H1 (cell line): ENCODE data around the gene HELT.

Experiments
- ATF2 ChIP-seq: IDR thresholded peaks from 2 replicates; pipeline ENCODE4 v1.6.1; 2012; ENCODE audit warnings: low read length, inconsistent platforms
- CTBP2 ChIP-seq: IDR thresholded peaks from 2 replicates; pipeline ENCODE4 v1.7.0; 2011; ENCODE audit warnings: borderline replicate concordance, mild to moderate bottlenecking, moderate library complexity, mixed read lengths, low read length; ENCODE audit not compliant: insufficient read depth, insufficient read length
- CTCF ChIP-seq, 3 experiments: IDR thresholded peaks; 1 replicate in 2 of 3; 2 replicates in 1 of 3; pipeline versions ENCODE4 v1.5.1 to v1.6.1; 2011; ENCODE audit warnings: low read length in 3 of 3, mild to moderate bottlenecking in 3 of 3, inconsistent platforms in 2 of 3, low read depth in 1 of 3, moderate library complexity in 1 of 3; ENCODE audit not compliant: insufficient read depth in 1 of 3; ENCODE audit errors: control extremely low read depth in 1 of 3
- EP300 ChIP-seq, 2 experiments: IDR thresholded peaks; 1 replicate in 1 of 2; 2 replicates in 1 of 2; pipeline ENCODE4 v1.6.1; 2011 to 2012; ENCODE audit warnings: low read depth in 2 of 2, low read length in 2 of 2, mild to moderate bottlenecking in 2 of 2, borderline replicate concordance in 1 of 2, inconsistent platforms in 1 of 2, moderate library complexity in 1 of 2
- JUN ChIP-seq: IDR thresholded peaks from 2 replicates; pipeline ENCODE4 v1.6.1; 2011; ENCODE audit warnings: low read depth, mild to moderate bottlenecking, improper control_type of control experiment, low read length
- NANOG ChIP-seq: IDR thresholded peaks from 2 replicates; pipeline ENCODE4 v1.6.1; 2011; ENCODE audit warnings: low read length, low read depth, mild to moderate bottlenecking, inconsistent platforms; ENCODE audit not compliant: insufficient read depth, poor library complexity, severe bottlenecking
- POLR2A ChIP-seq, 2 experiments: IDR thresholded peaks; 1 replicate in 1 of 2; 2 replicates in 1 of 2; pipeline ENCODE4 v1.6.1; 2011; ENCODE audit warnings: low read depth in 2 of 2, low read length in 2 of 2, mild to moderate bottlenecking in 2 of 2; ENCODE audit errors: control extremely low read depth in 1 of 2
- RAD21 ChIP-seq, 2 experiments: IDR thresholded peaks in 1 of 2; conservative IDR thresholded peaks in 1 of 2; 2 replicates each; pipeline ENCODE4 v1.6.1; 2011; ENCODE audit warnings: low read depth in 2 of 2, low read length in 2 of 2, improper control_type of control experiment in 1 of 2, inconsistent platforms in 1 of 2, mild to moderate bottlenecking in 1 of 2, moderate library complexity in 1 of 2
- RBBP5 ChIP-seq: IDR thresholded peaks from 2 replicates; pipeline ENCODE4 v1.7.1; 2012; ENCODE audit warnings: low read depth, mild to moderate bottlenecking, inconsistent platforms, low read length, moderate library complexity, borderline replicate concordance
- SP1 ChIP-seq: IDR thresholded peaks from 2 replicates; pipeline ENCODE4 v1.6.1; 2011; ENCODE audit warnings: low read depth, low read length
- TAF1 ChIP-seq: IDR thresholded peaks from 2 replicates; pipeline ENCODE4 v1.6.1; 2011; ENCODE audit warnings: mild to moderate bottlenecking, low read depth, low read length

- TF ChIP-seq POLR2A (IDR thresholded peaks at IDR 0.05; ENCODE audit: control extremely low read depth in 1 of 2, low read depth in 2 of 2, low read length in 2 of 2) (no peak), CTCF (IDR thresholded peaks at IDR 0.05; ENCODE audit: control extremely low read depth in 1 of 3, insufficient read depth in 1 of 3, low read depth in 1 of 3, low read length in 3 of 3) (peak; percentile 64 to 68 (median 66)), JUN (no peak), CTBP2 (no peak), ATF2 (no peak), RAD21 (IDR thresholded peaks at IDR 0.05 in 1 of 2, conservative IDR thresholded peaks at IDR 0.05 in 1 of 2; ENCODE audit: low read depth in 2 of 2, low read length in 2 of 2) (peak; percentile 68 to 69), TAF1 (no peak), NANOG (no peak), SP1 (no peak), RBBP5 (no peak), EP300 (IDR thresholded peaks at IDR 0.05; ENCODE audit: borderline replicate concordance in 1 of 2, low read depth in 2 of 2, low read length in 2 of 2) (no peak)
Observed at GRCh38 chr4:185036842-185037241, 18.6 kb downstream of the HELT start.
